Epithelial cell of proximal tubule (primary cell): ENCODE measurements around the gene SLC25A36. TPM values are rescaled to one million over a fixed set of nuclear protein-coding genes. Genes with fewer than 3 reads are reported as not detected.
A peak's percentile ranks its signal among the peaks of the same experiment; 100 is the strongest.
"Not testable (repeated sequence)": the region's sequence is repeated elsewhere in the genome, so short reads cannot be mapped to it uniquely, and the experiment has no call there.

Experiments
- DNase-seq: peaks from one replicate; pipeline ENCODE4 v3.0.0-alpha.2; 2011; ENCODE audit warnings: low read depth
- H3K4me3 ChIP-seq: 2 replicates; pipeline ENCODE4 v1.5.1; 2011; ENCODE audit warnings: low read depth, mild to moderate bottlenecking, low read length
- total RNA-seq: library from RNA; depleted of rRNA; stranded (reverse); fragments of >200 nt; gene quantifications from 2 replicates; pipeline ENCODE4 v1.2.3, GENCODE V29; 2015
- TF ChIP-seq, protein P1 (sequence below): conservative IDR thresholded peaks from 2 replicates; pipeline ENCODE4 v1.5.1; 2012; ENCODE audit warnings: low read depth, mild to moderate bottlenecking, low read length

SLC25A36 gene
- total RNA-seq, 1 donor from 2014 or later = 34.4 TPM

GRCh38 chr3:140941090-140941433 is 574 bp upstream of the SLC25A36 start:
- TF ChIP-seq, protein P1, sequence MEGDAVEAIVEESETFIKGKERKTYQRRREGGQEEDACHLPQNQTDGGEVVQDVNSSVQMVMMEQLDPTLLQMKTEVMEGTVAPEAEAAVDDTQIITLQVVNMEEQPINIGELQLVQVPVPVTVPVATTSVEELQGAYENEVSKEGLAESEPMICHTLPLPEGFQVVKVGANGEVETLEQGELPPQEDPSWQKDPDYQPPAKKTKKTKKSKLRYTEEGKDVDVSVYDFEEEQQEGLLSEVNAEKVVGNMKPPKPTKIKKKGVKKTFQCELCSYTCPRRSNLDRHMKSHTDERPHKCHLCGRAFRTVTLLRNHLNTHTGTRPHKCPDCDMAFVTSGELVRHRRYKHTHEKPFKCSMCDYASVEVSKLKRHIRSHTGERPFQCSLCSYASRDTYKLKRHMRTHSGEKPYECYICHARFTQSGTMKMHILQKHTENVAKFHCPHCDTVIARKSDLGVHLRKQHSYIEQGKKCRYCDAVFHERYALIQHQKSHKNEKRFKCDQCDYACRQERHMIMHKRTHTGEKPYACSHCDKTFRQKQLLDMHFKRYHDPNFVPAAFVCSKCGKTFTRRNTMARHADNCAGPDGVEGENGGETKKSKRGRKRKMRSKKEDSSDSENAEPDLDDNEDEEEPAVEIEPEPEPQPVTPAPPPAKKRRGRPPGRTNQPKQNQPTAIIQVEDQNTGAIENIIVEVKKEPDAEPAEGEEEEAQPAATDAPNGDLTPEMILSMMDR = no peak
- DNase-seq = no peak
- H3K4me3 ChIP-seq = peak overlapping the region; percentile 96

GRCh38 chr3:140942221-140943104 is 827 bp downstream of the SLC25A36 start:
- TF ChIP-seq, protein P1 = no peak
- no peak for DNase-seq
- H3K4me3 ChIP-seq = peak overlapping the region; percentile 96

- peak overlapping the region; percentile 96 for H3K4me3 ChIP-seq
- TF ChIP-seq, protein P1 = no peak
- DNase-seq = no peak
These were observed 2.3 kb downstream of the SLC25A36 start for GRCh38 chr3:140943781-140944552.

- no peak overlapping the region for H3K4me3 ChIP-seq
- DNase-seq = no peak
- TF ChIP-seq, protein P1 = no peak
These were observed 7.0 kb downstream of the SLC25A36 start for GRCh38 chr3:140948460-140949249.

DNA sequence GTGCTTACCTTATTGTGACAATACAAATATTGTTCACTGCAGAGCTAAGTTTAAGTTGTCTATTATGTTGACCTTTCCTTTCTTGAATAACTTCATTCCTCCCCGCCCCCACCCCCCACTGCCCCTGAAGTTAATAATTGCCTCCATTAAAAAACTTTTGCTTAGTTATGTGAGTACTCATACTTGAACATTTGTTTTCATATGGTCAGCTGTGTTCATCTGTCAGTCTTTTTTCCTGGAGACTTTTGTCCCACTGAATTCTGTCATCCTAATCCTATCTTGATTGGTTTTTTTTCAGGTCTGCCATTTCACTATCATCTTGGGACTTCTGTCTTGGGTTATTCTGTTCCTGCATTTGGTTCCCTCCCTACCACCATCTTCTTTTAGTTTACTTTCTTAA is 8.5 kb downstream of the SLC25A36 start:
- TF ChIP-seq, protein P1 = no peak
- DNase-seq = no peak
- H3K4me3 ChIP-seq = no peak overlapping the region

DNA sequence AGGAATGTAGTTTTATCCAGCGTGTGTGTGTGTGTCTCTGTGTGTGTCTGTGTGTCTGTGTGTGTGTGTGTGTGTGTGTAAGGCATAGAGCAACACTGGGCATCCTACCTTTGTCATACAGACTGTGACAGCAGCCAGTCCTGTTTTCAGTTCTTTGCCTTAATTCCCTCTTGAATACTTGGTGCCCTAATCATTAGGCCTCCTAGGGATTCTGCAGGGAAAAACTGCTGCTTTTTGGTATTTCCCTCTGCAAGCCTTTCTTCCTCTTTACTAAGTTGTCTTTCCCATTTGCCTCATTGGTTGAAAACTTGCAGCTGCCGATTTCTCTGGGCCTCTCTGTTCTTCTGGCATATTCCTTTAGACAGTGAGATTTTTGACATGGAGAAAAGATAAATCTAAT is 9.2 kb downstream of the SLC25A36 start:
- no peak overlapping the region for H3K4me3 ChIP-seq
- DNase-seq = no peak
- TF ChIP-seq, protein P1 = no peak

DNA sequence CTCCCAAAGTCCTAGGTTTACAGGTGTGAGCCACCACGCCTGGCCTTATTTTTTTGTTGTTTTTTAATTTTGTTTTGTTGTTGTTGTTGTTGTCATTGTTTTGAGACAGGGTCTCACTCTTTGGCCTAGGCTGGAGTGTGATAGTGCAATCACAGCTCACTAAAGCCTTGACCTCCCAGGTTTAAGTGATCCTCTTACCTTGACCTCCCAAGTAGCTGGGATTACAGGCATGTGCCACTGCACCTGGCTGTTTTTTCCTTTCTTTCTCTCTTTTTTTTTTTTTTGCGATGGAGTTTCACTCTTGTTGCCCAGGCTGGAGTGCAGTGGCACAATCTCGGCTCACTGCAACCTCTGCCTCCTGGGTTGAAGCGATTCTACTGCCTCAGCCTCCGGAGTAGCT is 10.1 kb downstream of the SLC25A36 start:
- not testable (repeated sequence) for H3K4me3 ChIP-seq, DNase-seq
